Measurements from ENCODE around the gene BNC2.

BNC2 gene

DNA sequence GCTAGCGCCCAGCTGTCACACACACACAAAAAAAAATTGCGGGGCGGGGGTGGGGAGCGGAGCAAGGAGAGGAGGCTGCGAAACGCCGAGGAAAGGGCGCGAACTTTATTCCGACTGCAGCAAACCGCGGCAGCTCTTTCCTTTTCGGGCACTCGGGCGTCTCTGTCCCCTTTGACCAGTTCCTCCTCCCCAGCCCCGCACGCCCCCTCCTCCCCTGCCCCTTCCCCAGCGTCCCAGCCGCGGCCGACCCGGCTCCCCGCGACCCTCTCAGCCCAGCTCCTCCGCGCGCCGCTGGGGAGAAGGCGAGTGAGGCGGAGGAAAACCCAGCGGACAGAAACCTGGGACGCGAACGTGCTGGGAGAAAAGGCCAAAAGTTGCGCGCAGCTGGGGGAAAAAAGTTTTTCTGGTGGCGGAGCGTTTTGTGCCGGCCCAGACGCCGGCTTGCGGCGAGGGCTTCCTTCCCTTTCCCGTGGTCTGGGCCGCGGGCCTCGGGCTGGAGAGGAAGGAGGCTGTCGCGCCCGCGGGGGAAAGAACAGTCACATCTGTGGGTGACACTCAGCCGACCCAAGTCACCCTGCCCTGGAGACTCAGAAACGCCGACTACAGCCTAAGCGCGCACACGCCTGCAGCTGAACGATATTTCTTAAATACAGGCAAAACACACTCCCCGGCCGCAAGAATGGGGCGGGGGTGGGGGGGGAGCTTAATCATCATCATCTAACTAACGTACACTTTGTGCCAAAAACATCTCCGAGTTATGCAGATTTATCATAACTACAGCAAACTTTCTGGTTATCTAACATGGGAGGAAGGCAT lies 1.1 kb upstream of the BNC2 start:
- Histone ChIP-seq H3K27me3 (ENCODE audit: insufficient read depth, poor library complexity, severe bottlenecking) (no peaks in the 10 kb centered on the region), H3K27ac (replicated peaks) (peak overlapping the region; percentile 67), H3K4me3 (replicated peaks; ENCODE audit: insufficient read depth, low read length) (peak overlapping the region; percentile 48)
- TF ChIP-seq, protein P1, sequence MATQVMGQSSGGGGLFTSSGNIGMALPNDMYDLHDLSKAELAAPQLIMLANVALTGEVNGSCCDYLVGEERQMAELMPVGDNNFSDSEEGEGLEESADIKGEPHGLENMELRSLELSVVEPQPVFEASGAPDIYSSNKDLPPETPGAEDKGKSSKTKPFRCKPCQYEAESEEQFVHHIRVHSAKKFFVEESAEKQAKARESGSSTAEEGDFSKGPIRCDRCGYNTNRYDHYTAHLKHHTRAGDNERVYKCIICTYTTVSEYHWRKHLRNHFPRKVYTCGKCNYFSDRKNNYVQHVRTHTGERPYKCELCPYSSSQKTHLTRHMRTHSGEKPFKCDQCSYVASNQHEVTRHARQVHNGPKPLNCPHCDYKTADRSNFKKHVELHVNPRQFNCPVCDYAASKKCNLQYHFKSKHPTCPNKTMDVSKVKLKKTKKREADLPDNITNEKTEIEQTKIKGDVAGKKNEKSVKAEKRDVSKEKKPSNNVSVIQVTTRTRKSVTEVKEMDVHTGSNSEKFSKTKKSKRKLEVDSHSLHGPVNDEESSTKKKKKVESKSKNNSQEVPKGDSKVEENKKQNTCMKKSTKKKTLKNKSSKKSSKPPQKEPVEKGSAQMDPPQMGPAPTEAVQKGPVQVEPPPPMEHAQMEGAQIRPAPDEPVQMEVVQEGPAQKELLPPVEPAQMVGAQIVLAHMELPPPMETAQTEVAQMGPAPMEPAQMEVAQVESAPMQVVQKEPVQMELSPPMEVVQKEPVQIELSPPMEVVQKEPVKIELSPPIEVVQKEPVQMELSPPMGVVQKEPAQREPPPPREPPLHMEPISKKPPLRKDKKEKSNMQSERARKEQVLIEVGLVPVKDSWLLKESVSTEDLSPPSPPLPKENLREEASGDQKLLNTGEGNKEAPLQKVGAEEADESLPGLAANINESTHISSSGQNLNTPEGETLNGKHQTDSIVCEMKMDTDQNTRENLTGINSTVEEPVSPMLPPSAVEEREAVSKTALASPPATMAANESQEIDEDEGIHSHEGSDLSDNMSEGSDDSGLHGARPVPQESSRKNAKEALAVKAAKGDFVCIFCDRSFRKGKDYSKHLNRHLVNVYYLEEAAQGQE (IDR thresholded peaks at IDR 0.05; ENCODE audit: insufficient replicate concordance, low read depth) = no peak
- DNase-seq (ENCODE audit: low read depth in 1 of 2, low spot score in 1 of 2) = peak; percentile 56 to 73

DNA sequence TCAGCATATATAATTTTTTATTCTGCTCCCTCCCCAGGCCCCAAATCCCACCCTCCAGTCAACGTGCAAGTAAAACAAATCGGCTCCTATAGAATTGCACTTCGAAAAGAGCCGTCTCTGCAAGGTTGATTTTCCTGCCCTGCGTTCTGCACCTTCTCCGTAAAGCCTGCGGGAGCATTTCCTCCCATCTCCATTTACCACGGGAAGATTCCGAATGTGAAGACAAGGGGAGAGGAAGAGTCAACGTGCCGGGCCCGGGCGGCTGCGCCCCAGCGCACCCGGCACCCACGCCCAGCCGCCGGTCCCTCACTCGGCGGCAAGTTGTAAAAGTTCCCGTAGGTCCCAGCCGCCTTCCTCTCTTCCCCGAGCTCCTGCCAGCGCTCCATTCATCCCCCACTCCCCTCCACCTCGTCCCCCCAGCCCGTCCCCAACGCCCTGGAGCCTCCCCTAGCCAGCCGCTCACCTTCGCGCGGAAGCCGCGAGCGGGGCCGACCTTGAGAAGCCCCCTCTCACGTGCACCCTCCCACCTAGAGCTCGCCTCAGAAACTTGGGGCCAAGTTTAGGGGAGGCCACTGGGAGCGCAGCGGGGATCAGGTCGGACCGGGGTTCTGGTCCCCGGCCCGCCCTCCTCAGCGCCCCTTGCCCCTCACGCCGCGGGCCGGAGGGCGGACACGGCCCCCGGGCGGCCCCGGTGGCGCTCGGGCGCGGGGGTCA lies 431 bp downstream of the BNC2 start:
- Histone ChIP-seq H3K27ac (replicated peaks) (no peak overlapping the region; the same call in 1 of the 2 replicates), H3K27me3 (ENCODE audit: insufficient read depth, poor library complexity, severe bottlenecking) (no peaks in the 10 kb centered on the region), H3K4me3 (replicated peaks; ENCODE audit: insufficient read depth, low read length) (peak overlapping the region; percentile 48)
- TF ChIP-seq SPI1 (IDR thresholded peaks at IDR 0.05; ENCODE audit: borderline replicate concordance, low read depth) (no peak), GABPA (IDR thresholded peaks at IDR 0.05; ENCODE audit: low read depth) (no peak)
- TF ChIP-seq, protein P2, sequence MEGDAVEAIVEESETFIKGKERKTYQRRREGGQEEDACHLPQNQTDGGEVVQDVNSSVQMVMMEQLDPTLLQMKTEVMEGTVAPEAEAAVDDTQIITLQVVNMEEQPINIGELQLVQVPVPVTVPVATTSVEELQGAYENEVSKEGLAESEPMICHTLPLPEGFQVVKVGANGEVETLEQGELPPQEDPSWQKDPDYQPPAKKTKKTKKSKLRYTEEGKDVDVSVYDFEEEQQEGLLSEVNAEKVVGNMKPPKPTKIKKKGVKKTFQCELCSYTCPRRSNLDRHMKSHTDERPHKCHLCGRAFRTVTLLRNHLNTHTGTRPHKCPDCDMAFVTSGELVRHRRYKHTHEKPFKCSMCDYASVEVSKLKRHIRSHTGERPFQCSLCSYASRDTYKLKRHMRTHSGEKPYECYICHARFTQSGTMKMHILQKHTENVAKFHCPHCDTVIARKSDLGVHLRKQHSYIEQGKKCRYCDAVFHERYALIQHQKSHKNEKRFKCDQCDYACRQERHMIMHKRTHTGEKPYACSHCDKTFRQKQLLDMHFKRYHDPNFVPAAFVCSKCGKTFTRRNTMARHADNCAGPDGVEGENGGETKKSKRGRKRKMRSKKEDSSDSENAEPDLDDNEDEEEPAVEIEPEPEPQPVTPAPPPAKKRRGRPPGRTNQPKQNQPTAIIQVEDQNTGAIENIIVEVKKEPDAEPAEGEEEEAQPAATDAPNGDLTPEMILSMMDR (IDR thresholded peaks at IDR 0.05; ENCODE audit: insufficient read depth, low read length) = no peak
- TF ChIP-seq, protein P1 (IDR thresholded peaks at IDR 0.05; ENCODE audit: insufficient replicate concordance, low read depth) = no peak
- DNase-seq (ENCODE audit: low read depth in 1 of 2, low spot score in 1 of 2) = no peak

DNA sequence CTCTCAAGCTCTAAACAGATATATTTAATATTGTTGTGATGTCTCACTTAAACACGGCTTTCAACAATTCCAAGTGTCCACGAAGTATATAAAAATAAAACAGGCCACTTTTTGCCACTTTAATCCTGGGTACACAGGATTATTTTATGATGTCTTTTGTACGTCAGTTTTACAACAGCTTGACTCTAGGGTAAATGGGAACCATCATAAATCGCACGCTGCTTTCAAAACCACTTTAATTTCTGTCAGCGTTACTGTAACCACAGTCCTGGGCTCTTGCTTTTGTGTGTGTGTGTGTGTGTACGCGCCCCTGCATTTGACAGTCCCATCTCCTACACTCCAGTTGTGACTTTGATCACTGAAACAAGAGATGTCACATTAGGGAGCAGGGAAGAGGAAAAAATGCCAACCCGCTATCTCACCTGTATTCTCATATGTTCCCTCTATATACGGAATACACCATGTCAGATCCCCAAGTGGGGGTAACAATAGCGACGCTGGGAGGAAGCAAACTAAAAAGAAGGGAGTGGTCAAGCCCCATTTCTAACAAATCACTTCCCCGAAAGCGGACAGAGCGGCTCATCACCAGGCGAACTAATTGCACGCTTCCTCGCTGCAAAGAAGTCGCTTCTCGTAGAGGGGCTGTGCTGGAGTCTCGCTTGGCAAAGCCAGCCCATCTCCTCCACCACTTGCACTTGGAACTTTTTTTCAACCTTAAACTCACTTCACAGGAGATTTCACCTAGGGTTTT lies 1.2 kb downstream of the BNC2 start:
- no peak for DNase-seq (ENCODE audit: low read depth in 1 of 2, low spot score in 1 of 2)
- H3K27me3 ChIP-seq (ENCODE audit: insufficient read depth, poor library complexity, severe bottlenecking) = no peaks in the 10 kb centered on the region
- H3K27ac ChIP-seq (replicated peaks) = no peak overlapping the region
- TF ChIP-seq, protein P1 (IDR thresholded peaks at IDR 0.05; ENCODE audit: insufficient replicate concordance, low read depth) = no peak
- TF ChIP-seq, protein P2 (IDR thresholded peaks at IDR 0.05; ENCODE audit: insufficient read depth, low read length) = no peak
- TF ChIP-seq SPI1 (IDR thresholded peaks at IDR 0.05; ENCODE audit: borderline replicate concordance, low read depth) (no peak), GABPA (IDR thresholded peaks at IDR 0.05; ENCODE audit: low read depth) (no peak), POLR2AphosphoS5 (IDR thresholded peaks at IDR 0.05; ENCODE audit: low read depth) (no peak)
- no peak overlapping the region for H3K4me3 ChIP-seq (replicated peaks; ENCODE audit: insufficient read depth, low read length)
